ENCODE data around the gene PNPLA6. TPM values are rescaled to one million over a fixed set of nuclear protein-coding genes. Genes with fewer than 3 reads are reported as not detected.

The PNPLA6 gene
- total and polyA plus RNA-seq, 10 of the 15 experiments (the other 5 are each of a cell fraction or from before 2014, with no cell fraction given) = 0.95 to 105 (median 40.0) TPM

GRCh38 chr19:7607212-7607873 is 71.8 kb downstream of the PNPLA6 start:
- no peak overlapping the region for H2AFZ ChIP-seq (ENCODE audit: control insufficient read depth, low read depth, low read length)
- FAIRE-seq (no peak), DNase-seq (ENCODE audit: low read depth, low spot score) (no peak), ATAC-seq (no peak)
- H3K36me3 ChIP-seq (ENCODE audit: control insufficient read depth in 2 of 2, insufficient read depth in 2 of 2, low read length in 1 of 2) = no peaks in the 10 kb centered on the region
- H3K79me2 ChIP-seq (ENCODE audit: control insufficient read depth, insufficient read depth, low read length) = no peaks in the 10 kb centered on the region
- no peak overlapping the region for H3K4me3 ChIP-seq
- WGBS (ENCODE audit: insufficient coverage, insufficient replicate concordance, low lambda C conversion rate, missing lambda C conversion rate) = 53% methylated on average over 8 of the region's 10 CpGs
- ChIA-PET POLR2A (interaction anchor here (1.1 kb wide), 1 partner anchor 10 kb away, joined by 3 read pairs; no protein-coding TSS in a partner anchor), CTCF (no interaction called here), RAD21 (ENCODE audit: unreplicated experiment) (no interaction called here), SMC1A (ENCODE audit: uncharacterized antibody, unreplicated experiment) (interaction anchor here (1.4 kb wide), 1 partner anchor 30 kb away, joined by 4 read pairs; no protein-coding TSS in a partner anchor)
- H4K20me1 ChIP-seq (ENCODE audit: control insufficient read depth, insufficient read depth) = no peaks in the 10 kb centered on the region
- H3K4me1 ChIP-seq (ENCODE audit: control insufficient read depth, insufficient read depth, low read length) = no peaks in the 10 kb centered on the region
- H3K4me2 ChIP-seq (ENCODE audit: control insufficient read depth, insufficient read depth) = no peak overlapping the region
- H3K9me3 ChIP-seq (replicated peaks; ENCODE audit: control insufficient read depth, insufficient read depth, low read length) = no peaks in the 10 kb centered on the region
- BruUV-seq (replicated peaks) = no TSS peak
- in situ Hi-C loops (cut with MboI) = no loop called here
- H3K27me3 ChIP-seq (replicated peaks in 1 of 2; ENCODE audit: control insufficient read depth in 2 of 2, insufficient read depth in 2 of 2, low read length in 1 of 2) = no peaks in the 10 kb centered on the region
- no peak overlapping the region for H3K9ac ChIP-seq (ENCODE audit: control insufficient read depth, insufficient read depth, low read length)
- intact Hi-C loops (cut with micrococcal nuclease; ENCODE audit: unreplicated experiment) = no loop called here
- no peak overlapping the region for H3K27ac ChIP-seq (ENCODE audit: control insufficient read depth, insufficient read depth)
- no peak for TF ChIP-seq ATF3 (IDR thresholded peaks at IDR 0.05; ENCODE audit: borderline replicate concordance, extremely low read depth, low read depth, low read length)
- no peak for TF ChIP-seq BACH1 (IDR thresholded peaks at IDR 0.05; ENCODE audit: borderline replicate concordance)
- no peak for TF ChIP-seq NR2C2 (IDR thresholded peaks at IDR 0.05; ENCODE audit: borderline replicate concordance, control insufficient read depth, insufficient read length, low read depth)
- TF ChIP-seq RBBP5 (conservative IDR thresholded peaks at IDR 0.05) = no peak
- TF ChIP-seq BHLHE40 (IDR thresholded peaks at IDR 0.05; ENCODE audit: borderline replicate concordance in 1 of 2, low read depth in 2 of 2, low read length in 1 of 2) = no peak
- TF ChIP-seq PRDM15 (CRISPR knock-in tag; IDR thresholded peaks at IDR 0.05) = no peak
- no peak for TF ChIP-seq ZSCAN29 (IDR thresholded peaks at IDR 0.05)
- TF ChIP-seq, protein P1, sequence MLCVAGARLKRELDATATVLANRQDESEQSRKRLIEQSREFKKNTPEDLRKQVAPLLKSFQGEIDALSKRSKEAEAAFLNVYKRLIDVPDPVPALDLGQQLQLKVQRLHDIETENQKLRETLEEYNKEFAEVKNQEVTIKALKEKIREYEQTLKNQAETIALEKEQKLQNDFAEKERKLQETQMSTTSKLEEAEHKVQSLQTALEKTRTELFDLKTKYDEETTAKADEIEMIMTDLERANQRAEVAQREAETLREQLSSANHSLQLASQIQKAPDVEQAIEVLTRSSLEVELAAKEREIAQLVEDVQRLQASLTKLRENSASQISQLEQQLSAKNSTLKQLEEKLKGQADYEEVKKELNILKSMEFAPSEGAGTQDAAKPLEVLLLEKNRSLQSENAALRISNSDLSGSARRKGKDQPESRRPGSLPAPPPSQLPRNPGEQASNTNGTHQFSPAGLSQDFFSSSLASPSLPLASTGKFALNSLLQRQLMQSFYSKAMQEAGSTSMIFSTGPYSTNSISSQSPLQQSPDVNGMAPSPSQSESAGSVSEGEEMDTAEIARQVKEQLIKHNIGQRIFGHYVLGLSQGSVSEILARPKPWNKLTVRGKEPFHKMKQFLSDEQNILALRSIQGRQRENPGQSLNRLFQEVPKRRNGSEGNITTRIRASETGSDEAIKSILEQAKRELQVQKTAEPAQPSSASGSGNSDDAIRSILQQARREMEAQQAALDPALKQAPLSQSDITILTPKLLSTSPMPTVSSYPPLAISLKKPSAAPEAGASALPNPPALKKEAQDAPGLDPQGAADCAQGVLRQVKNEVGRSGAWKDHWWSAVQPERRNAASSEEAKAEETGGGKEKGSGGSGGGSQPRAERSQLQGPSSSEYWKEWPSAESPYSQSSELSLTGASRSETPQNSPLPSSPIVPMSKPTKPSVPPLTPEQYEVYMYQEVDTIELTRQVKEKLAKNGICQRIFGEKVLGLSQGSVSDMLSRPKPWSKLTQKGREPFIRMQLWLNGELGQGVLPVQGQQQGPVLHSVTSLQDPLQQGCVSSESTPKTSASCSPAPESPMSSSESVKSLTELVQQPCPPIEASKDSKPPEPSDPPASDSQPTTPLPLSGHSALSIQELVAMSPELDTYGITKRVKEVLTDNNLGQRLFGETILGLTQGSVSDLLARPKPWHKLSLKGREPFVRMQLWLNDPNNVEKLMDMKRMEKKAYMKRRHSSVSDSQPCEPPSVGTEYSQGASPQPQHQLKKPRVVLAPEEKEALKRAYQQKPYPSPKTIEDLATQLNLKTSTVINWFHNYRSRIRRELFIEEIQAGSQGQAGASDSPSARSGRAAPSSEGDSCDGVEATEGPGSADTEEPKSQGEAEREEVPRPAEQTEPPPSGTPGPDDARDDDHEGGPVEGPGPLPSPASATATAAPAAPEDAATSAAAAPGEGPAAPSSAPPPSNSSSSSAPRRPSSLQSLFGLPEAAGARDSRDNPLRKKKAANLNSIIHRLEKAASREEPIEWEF (IDR thresholded peaks at IDR 0.05; ENCODE audit: insufficient replicate concordance, low read depth, low read length) = no peak
- TF ChIP-seq, protein P2, sequence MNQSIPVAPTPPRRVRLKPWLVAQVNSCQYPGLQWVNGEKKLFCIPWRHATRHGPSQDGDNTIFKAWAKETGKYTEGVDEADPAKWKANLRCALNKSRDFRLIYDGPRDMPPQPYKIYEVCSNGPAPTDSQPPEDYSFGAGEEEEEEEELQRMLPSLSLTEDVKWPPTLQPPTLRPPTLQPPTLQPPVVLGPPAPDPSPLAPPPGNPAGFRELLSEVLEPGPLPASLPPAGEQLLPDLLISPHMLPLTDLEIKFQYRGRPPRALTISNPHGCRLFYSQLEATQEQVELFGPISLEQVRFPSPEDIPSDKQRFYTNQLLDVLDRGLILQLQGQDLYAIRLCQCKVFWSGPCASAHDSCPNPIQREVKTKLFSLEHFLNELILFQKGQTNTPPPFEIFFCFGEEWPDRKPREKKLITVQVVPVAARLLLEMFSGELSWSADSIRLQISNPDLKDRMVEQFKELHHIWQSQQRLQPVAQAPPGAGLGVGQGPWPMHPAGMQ (IDR thresholded peaks at IDR 0.05; ENCODE audit: borderline replicate concordance) = no peak

Data from GM12878 (cell line).